Measurements from ENCODE around the gene NFATC2.

Gene NFATC2

DNA sequence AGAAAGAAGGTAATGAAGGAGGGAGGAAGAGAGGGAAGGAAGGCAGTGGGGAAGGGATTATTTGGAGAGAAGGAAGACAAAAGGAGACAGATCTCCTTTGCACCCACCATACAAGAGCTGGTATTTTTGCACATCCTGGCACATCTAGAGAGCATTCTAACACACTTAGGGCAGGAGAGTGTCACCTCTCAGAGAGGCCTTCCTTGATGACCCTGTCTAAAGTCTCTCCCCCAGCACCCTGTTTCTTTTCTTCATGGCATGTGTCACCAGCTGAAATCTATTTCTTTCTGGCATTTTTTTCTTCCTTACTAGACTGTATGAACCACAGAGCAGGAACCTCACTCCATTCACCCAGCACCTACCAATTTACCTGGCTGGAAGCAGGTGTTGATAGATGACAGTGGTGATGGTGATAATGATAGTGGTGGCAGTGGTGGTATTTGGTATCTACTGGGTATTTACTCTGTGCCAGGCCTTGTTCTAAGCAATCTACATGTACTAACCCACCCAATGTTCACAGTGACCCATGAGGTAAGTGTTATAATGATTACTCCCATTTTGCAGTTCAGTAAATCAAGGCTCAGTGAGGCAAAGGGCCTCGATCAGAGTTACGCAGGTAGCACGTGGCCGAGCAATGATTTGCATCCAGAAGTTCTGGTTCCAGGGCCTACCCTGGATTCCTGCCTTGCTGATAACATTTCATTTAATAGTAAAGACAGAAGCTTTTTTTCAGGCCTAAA lies 131.8 kb downstream of the NFATC2 start:
- DNase-seq = no peak

GRCh38 chr20:51409192-51409880 lies 133.2 kb downstream of the NFATC2 start:
- DNase-seq = no peak

- DNase-seq = no peak
Observed at GRCh38 chr20:51404297-51405060, 138.0 kb downstream of the NFATC2 start.

GRCh38 chr20:51403466-51404220 lies 138.9 kb downstream of the NFATC2 start:
- no peak for DNase-seq

GRCh38 chr20:51402201-51402600 lies 140.3 kb downstream of the NFATC2 start:
- no peak for DNase-seq

GRCh38 chr20:51401496-51401895 lies 141.0 kb downstream of the NFATC2 start:
- no peak for DNase-seq

GRCh38 chr20:51400051-51400926 lies 142.2 kb downstream of the NFATC2 start:
- DNase-seq = no peak

- DNase-seq = no peak
Observed at GRCh38 chr20:51399006-51399890, 143.3 kb downstream of the NFATC2 start.

DNA sequence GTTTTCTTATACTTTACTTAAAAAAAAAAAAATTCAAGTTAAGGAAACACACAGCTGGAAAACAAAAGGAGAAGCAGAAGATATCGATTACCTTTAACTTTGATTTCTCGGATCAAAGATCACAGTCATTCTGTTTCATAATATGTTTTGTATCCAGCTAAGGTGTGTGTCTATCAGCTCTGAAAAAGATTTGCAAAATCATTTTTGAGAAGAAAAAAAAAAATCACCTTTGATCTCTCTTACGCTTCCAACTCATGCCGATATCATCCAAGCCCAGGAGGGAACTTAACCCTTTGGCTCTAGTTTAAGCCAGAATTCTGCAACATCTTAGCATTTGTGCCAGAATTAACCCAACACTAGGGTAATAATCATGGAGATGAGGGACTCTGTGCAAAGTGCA lies 144.0 kb downstream of the NFATC2 start:
- no peak for DNase-seq

DNA sequence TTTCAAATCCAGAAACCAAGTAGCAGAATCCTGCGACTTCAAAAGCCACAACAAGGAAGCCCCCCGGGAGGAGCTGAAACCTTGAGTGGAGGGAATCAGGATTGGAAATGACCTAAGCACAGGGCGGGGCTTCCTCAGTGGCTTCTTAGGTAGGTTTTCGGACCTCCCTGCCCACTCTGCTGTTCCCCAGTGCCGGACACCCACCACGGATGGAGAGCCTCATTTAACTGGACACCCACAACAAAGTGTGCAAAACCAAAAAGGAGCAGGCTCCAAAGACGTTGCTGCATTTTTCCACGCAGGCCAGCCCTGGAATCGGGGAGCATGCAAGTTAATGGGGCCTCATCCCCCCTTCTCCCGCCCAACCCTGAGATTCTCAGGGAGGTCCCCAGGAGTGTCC lies 144.4 kb downstream of the NFATC2 start:
- DNase-seq = no peak

GRCh38 chr20:51397137-51397536 lies 145.4 kb downstream of the NFATC2 start:
- DNase-seq = no peak

DNA sequence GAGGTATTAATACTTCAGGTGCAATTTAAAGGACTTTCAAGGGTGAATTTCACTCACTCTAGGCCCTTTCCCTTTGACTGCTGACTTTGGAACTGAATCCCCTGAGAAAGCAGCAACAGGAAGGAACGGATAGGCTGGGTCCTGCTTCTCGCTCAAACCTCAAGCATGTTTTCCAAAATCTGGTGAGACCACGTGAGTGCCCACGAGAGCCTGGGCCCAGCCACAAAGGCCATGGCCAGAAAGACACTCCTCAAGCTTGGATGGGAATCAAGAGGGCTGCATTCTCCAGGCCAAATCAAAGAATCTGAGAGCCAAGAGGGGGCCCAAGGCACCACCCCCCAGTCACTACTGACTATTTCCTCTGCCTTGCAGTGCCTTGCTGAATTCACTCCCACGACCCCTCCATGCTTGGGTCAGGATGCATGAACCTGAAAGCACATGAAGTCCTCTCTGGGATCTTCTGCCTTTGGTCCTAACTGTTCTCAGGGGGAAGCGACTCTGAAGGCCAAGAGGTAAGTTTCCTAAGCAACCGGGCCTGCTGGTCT lies 146.1 kb downstream of the NFATC2 start:
- no peak for DNase-seq

DNA sequence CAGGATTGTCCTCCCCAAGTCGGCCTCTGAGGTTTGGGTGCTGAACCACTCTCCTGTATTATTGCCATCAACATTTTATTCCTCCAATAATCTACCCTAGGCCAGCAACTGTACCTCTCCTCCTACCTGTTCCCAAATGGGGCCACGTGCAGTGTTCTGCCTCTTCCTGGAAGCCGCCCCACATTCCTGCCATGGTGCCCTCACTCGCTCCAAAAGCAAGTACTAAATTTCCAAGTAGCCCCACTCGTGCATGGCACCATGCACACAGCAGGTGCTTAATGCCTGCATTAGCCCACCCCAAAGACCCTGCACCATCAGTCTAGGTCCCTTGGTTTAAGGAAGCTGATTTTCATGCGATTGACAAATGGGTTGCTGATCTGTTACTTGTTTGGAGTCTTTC lies 147.8 kb downstream of the NFATC2 start:
- DNase-seq = no peak

GRCh38 chr20:51393571-51393970 lies 148.9 kb downstream of the NFATC2 start:
- no peak for DNase-seq

- no peak for DNase-seq
Observed at GRCh38 chr20:51392614-51393186, 149.8 kb downstream of the NFATC2 start.

DNA sequence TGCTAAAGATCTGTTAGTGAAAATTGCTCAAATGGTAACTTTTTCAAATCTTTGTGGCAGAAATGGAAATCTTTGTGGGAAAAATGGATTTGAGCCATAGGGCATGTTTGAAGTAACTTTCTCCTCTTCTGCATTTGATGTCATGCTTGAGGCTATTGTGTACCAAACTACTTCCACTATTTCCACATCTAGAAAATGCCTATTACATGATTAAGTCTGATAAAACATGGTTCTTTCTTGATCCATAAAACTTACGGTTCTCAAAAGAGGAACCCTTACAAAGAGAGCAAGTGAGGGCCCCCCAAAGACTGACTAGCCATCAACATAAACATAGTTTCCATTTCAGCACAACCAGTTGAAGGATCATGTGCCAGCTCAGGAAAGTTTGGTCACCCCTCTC lies 150.6 kb downstream of the NFATC2 start:
- DNase-seq = no peak

DNA sequence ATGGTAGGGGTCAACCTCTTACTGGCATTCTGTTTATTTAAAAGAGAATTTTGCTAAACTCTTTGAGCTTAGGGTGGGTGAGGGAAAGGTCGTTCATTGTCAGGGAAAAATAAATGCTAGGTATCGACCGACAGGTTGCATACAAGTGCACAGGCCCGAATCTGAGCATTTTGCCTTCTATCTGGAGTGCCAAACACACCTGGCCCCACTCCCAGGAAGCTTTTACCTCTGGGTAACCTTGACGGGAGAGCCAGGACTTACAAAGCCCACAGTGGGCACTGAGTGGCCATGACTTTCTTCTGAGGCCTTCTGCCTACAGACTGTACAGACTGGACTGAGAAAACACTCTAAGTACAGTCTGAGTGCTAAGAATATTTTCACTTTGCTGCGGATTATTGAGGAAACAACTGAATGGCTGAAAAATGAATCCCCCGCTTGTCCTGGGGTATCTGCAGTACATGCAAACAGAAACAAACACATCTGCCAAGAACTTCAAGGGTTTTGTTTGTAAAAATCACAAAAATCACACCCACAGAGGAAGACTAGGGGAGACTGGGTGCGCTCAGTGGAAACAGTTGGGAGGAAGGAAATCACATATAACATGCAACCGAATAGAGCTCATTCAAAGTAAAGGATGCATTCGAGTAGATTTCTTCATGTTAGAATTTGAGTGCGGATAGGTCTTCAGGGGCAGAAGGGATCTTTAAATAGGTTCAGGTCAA lies 152.8 kb downstream of the NFATC2 start:
- no peak for DNase-seq

DNA sequence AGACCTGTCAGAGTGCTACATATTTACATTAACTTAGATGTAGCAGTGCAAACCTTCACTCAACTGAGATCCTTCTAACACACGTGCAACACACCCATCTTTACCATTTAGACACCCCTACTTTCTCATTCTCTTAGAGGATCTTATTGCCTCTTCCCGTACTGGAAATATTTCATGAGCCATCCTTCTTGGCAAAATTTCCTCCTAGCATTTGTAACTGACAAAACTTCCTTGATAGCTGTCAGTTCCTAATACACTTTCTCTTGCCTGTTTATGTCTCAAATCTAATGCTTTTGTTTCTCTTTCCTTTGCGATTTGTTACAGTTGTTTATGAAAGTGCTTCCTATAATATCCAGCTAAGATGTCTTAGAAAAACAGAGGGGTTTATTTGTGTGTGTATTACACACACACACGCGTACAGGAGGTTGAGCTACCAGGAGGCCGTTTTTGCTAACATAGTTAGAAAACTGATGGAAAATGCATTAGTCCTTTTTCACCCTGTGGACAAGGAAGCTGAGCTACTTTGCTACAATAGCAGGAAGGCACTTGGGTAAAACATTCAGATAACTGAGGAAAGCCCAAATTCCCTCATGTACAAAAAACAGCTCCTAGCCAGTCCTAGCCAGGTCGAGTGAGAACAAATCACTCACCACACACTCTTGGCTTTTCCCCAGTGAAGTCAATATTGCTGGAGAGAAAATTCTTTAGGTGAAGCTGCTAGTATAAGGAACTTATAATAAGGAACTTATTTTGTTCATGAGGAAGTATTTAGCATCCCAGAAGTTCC lies 153.6 kb downstream of the NFATC2 start:
- DNase-seq = no peak

GRCh38 chr20:51388227-51388626 lies 154.3 kb downstream of the NFATC2 start:
- DNase-seq = no peak
